ENCODE measurements around the gene SETD4.

The SETD4 gene

DNA sequence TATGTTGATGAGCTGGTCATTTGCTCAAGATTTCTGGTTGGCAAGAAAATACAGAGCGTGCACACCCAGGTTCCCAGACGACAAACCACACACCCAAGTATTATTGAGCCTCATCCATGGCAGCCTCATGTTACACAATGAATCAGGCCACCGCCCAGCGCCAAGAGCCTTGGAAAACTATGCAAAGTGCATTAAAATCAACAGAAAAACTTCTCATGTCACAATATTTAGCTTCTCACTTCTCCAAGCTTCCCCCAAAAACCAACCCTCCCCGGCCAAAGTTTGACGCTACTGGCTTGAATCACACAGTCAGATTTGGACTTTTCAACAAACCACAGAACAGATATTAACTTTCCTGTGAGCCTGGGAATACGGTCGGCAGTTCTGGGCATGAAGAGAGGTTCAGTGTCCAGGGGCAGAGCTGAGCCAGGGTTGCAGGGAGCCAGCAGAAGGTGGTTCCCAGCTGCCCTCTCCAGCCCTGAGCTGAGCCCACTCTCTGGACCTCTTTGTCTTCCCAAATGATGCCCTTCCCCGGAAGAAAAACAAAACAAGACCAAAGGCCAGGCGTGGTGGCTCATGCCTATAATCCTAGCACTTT is 71.1 kb downstream of the SETD4 start:
- H3K27me3 ChIP-seq (ENCODE audit: insufficient read depth, low read length, poor library complexity, severe bottlenecking) = no peaks in the 10 kb centered on the region
- no peak for TF ChIP-seq EZH2phosphoT487 (IDR thresholded peaks at IDR 0.05; ENCODE audit: borderline replicate concordance)
- TF ChIP-seq, protein P1, sequence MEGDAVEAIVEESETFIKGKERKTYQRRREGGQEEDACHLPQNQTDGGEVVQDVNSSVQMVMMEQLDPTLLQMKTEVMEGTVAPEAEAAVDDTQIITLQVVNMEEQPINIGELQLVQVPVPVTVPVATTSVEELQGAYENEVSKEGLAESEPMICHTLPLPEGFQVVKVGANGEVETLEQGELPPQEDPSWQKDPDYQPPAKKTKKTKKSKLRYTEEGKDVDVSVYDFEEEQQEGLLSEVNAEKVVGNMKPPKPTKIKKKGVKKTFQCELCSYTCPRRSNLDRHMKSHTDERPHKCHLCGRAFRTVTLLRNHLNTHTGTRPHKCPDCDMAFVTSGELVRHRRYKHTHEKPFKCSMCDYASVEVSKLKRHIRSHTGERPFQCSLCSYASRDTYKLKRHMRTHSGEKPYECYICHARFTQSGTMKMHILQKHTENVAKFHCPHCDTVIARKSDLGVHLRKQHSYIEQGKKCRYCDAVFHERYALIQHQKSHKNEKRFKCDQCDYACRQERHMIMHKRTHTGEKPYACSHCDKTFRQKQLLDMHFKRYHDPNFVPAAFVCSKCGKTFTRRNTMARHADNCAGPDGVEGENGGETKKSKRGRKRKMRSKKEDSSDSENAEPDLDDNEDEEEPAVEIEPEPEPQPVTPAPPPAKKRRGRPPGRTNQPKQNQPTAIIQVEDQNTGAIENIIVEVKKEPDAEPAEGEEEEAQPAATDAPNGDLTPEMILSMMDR (conservative IDR thresholded peaks at IDR 0.05; ENCODE audit: low read length) = no peak
- no peaks in the 10 kb centered on the region for H3F3A ChIP-seq (ENCODE audit: low read depth)
- H2AFZ ChIP-seq (ENCODE audit: low read length) = no peak overlapping the region; the same call in 1 of the 2 replicates
- H4K20me1 ChIP-seq (ENCODE audit: insufficient read depth, low read length, poor library complexity, severe bottlenecking) = no peaks in the 10 kb centered on the region
- no peak overlapping the region for H3K4me3 ChIP-seq (ENCODE audit: low read length, poor library complexity, severe bottlenecking)
- H3K9me2 ChIP-seq (replicated peaks; ENCODE audit: low read depth, low read length) = no peaks in the 10 kb centered on the region
- no peaks in the 10 kb centered on the region for H3K36me3 ChIP-seq (ENCODE audit: insufficient read depth, low read length)
- no peak overlapping the region for H3K9ac ChIP-seq (ENCODE audit: low read depth, low read length, poor library complexity, severe bottlenecking)
- H3K4me1 ChIP-seq (ENCODE audit: insufficient read depth, low read length, poor library complexity, severe bottlenecking) = no peaks in the 10 kb centered on the region
- no peak overlapping the region for H3K4me2 ChIP-seq (ENCODE audit: low read depth, low read length, poor library complexity, severe bottlenecking)
- H3K9me3 ChIP-seq (ENCODE audit: insufficient read depth, low read depth, low read length) = no peaks in the 10 kb centered on the region
- H3K79me2 ChIP-seq (ENCODE audit: insufficient read depth, low read length) = no peaks in the 10 kb centered on the region

DNA sequence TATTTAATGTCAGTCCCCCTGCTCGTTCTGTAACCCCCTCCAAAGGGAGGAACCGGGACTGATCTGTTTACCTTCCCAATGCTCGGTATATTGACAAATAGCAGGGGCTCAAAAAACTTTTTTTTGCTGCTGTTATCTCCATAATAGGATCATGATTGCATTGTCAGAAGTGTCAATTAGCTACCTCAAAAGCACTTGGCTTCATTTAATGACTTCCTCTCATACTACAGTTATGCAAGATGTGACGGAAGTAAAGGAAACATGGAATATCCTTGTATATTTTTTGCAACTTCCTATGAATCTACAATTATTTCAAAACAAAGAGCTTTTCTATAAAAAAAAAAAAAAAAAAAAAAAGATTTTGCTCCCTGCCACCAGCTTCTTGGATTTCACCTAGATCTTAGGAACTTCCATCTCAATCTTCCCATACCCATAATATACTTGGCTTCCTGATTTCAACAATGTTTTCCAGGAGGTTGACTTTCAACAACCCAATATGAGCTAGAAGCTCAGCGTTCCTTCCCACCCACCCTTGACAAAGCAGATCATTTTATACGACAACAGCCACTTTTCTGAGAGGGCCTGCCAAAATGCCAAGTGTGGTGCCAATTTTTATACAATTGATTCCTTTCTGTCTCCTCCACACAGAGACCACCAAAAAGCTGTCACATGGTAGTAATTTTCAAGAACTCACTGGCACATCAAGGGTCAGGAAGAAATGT is 71.7 kb downstream of the SETD4 start:
- Histone ChIP-seq H3K4me3 (ENCODE audit: low read length, poor library complexity, severe bottlenecking) (no peak overlapping the region), H3F3A (ENCODE audit: low read depth) (no peaks in the 10 kb centered on the region), H3K36me3 (ENCODE audit: insufficient read depth, low read length) (no peaks in the 10 kb centered on the region), H4K20me1 (ENCODE audit: insufficient read depth, low read length, poor library complexity, severe bottlenecking) (no peaks in the 10 kb centered on the region), H3K9me3 (ENCODE audit: insufficient read depth, low read depth, low read length) (no peaks in the 10 kb centered on the region), H3K4me1 (ENCODE audit: insufficient read depth, low read length, poor library complexity, severe bottlenecking) (no peaks in the 10 kb centered on the region), H3K9me2 (replicated peaks; ENCODE audit: low read depth, low read length) (no peaks in the 10 kb centered on the region), H3K27me3 (ENCODE audit: insufficient read depth, low read length, poor library complexity, severe bottlenecking) (no peaks in the 10 kb centered on the region), H3K9ac (ENCODE audit: low read depth, low read length, poor library complexity, severe bottlenecking) (no peak overlapping the region), H3K4me2 (ENCODE audit: low read depth, low read length, poor library complexity, severe bottlenecking) (no peak overlapping the region), H2AFZ (ENCODE audit: low read length) (no peak overlapping the region), H3K79me2 (ENCODE audit: insufficient read depth, low read length) (no peaks in the 10 kb centered on the region)
- no peak for TF ChIP-seq EZH2phosphoT487 (IDR thresholded peaks at IDR 0.05; ENCODE audit: borderline replicate concordance)
- TF ChIP-seq, protein P1 (conservative IDR thresholded peaks at IDR 0.05; ENCODE audit: low read length) = no peak

DNA sequence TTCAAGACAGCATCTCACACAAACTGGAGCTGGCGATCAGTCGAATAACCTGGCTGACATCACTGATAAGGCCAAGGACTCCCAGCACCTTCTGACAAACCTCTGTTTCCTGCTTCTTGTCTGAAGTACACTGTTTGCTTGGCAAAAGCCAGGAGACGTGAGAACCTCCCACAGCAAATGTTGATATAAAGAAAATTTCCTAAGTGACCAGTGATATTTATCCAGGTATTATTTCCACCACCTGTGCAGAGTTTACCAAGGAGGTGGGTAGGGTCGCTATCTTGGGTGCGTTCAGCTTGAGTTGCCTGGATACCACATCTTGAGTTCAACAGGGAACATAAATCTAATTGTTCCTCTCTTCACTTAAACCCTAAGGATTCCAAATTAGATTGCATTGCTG is 72.9 kb downstream of the SETD4 start:
- no peaks in the 10 kb centered on the region for H3K9me2 ChIP-seq (replicated peaks; ENCODE audit: low read depth, low read length)
- H3K4me1 ChIP-seq (ENCODE audit: insufficient read depth, low read length, poor library complexity, severe bottlenecking) = no peaks in the 10 kb centered on the region
- no peaks in the 10 kb centered on the region for H3K9me3 ChIP-seq (ENCODE audit: insufficient read depth, low read depth, low read length)
- no peak overlapping the region for H3K4me2 ChIP-seq (ENCODE audit: low read depth, low read length, poor library complexity, severe bottlenecking)
- no peaks in the 10 kb centered on the region for H3F3A ChIP-seq (ENCODE audit: low read depth)
- H3K4me3 ChIP-seq (ENCODE audit: low read length, poor library complexity, severe bottlenecking) = no peak overlapping the region
- H3K9ac ChIP-seq (ENCODE audit: low read depth, low read length, poor library complexity, severe bottlenecking) = no peak overlapping the region
- H2AFZ ChIP-seq (ENCODE audit: low read length) = no peak overlapping the region
- H3K36me3 ChIP-seq (ENCODE audit: insufficient read depth, low read length) = no peaks in the 10 kb centered on the region
- H4K20me1 ChIP-seq (ENCODE audit: insufficient read depth, low read length, poor library complexity, severe bottlenecking) = no peaks in the 10 kb centered on the region
- H3K79me2 ChIP-seq (ENCODE audit: insufficient read depth, low read length) = no peaks in the 10 kb centered on the region
- no peak for TF ChIP-seq EZH2phosphoT487 (IDR thresholded peaks at IDR 0.05; ENCODE audit: borderline replicate concordance)
- TF ChIP-seq, protein P1 (conservative IDR thresholded peaks at IDR 0.05; ENCODE audit: low read length) = no peak
- H3K27me3 ChIP-seq (ENCODE audit: insufficient read depth, low read length, poor library complexity, severe bottlenecking) = no peaks in the 10 kb centered on the region
